ENCODE data around the gene DEAF1.

Gene DEAF1

GRCh38 chr11:623999-624704, 70.9 kb downstream of the DEAF1 start:
- DNase-seq: no peak

GRCh38 chr11:623349-623869, 71.6 kb downstream of the DEAF1 start:
- no peak for DNase-seq

- no peak for DNase-seq
Observed at GRCh38 chr11:621838-622237, 73.2 kb downstream of the DEAF1 start.

GRCh38 chr11:620935-621814, 73.8 kb downstream of the DEAF1 start:
- DNase-seq: no peak

- no peak for DNase-seq
Observed at GRCh38 chr11:620201-620600, 74.8 kb downstream of the DEAF1 start.

- no peak for DNase-seq
Observed at GRCh38 chr11:619628-620050, 75.4 kb downstream of the DEAF1 start.

- DNase-seq: no peak
Observed at GRCh38 chr11:618856-619627, 76.0 kb downstream of the DEAF1 start.

GRCh38 chr11:617912-618682, 76.9 kb downstream of the DEAF1 start:
- no peak for DNase-seq

GRCh38 chr11:617199-617911, 77.7 kb downstream of the DEAF1 start:
- DNase-seq: no peak

- no peak for DNase-seq
Observed at GRCh38 chr11:616320-617198, 78.5 kb downstream of the DEAF1 start.

- DNase-seq: peak; percentile 98
Observed at GRCh38 chr11:615504-616319, 79.3 kb downstream of the DEAF1 start, which contains the start of gene IRF7. Gene IRF7 (minus strand): TSS chr11:615950. CDS start chr11:615364, 586 bp downstream.

GRCh38 chr11:614623-615503, 80.2 kb downstream of the DEAF1 start:
- DNase-seq: no peak

- no peak for DNase-seq
Observed at GRCh38 chr11:614021-614622, 80.9 kb downstream of the DEAF1 start.

- peak; percentile 34 to 37 for DNase-seq
Observed at GRCh38 chr11:613369-613968, 81.6 kb downstream of the DEAF1 start.

- DNase-seq: no peak
Observed at GRCh38 chr11:612961-613300, 82.1 kb downstream of the DEAF1 start.

GRCh38 chr11:612201-612960, 82.6 kb downstream of the DEAF1 start:
- DNase-seq: peak; percentile 9 to 34

Measured in Kasumi-1 (cell line).